ENCODE measurements around the gene AP1AR. TPM values are rescaled to one million over a fixed set of nuclear protein-coding genes. Genes with fewer than 3 reads are reported as not detected.

The AP1AR gene
- 38.4 and 39.7 TPM in 2 replicates for total RNA-seq (2022)
- percentile 91 among the genes with signal in this experiment for Bru-seq, nascent RNA
- percentile 88 among the genes with signal in this experiment for BruChase-seq, experiment 1, labeled RNA remaining after a 6-hour chase
- BruChase-seq, experiment 2, labeled RNA remaining after a 2-hour chase, result percentile 87 among the genes with signal in this experiment
- long read RNA-seq, transcript AP1AR-201 (10 exons, 2,902 nt), result major isoform, 262 of 311 reads
- long read RNA-seq, partial matches to known transcripts, result 2 of 311 reads
- long read RNA-seq, other reads (novel, unspliced or antisense), result 44 of 311 reads

- TF ChIP-seq CTCF (IDR thresholded peaks at IDR 0.05; ENCODE audit: unreplicated experiment), result peak; percentile 9
- DNase-seq (ENCODE audit: unreplicated experiment), result peak; percentile 77
- Mint-ChIP-seq H3K4me1 (ENCODE audit: insufficient read depth, unreplicated experiment) (peaks cover 15% of the 10 kb centered on the region), H3K36me3 (ENCODE audit: insufficient read depth, unreplicated experiment) (peaks cover 14% of the 10 kb centered on the region), H3K27ac (ENCODE audit: low read depth, unreplicated experiment) (peak within 1 kb of the TSS; percentile 98), H3K27me3 (ENCODE audit: insufficient read depth, unreplicated experiment) (no peaks in the 10 kb centered on the region), H3K4me3 (ENCODE audit: unreplicated experiment) (peak within 1 kb of the TSS; percentile 99), H3K9me3 (ENCODE audit: unreplicated experiment) (no peaks in the 10 kb centered on the region)
- no TSS peak for BruUV-seq (replicated peaks)
- ChIA-PET CTCF (interaction anchor here (0.6 to 12.4 kb wide), 13 partner anchors 16 to 308 kb away, joined by 3 to 206 read pairs (median 3); no protein-coding TSS in a partner anchor), POLR2A (interaction anchor here (0.6 to 7.6 kb wide), 32 partner anchors 8 to 148 kb away, joined by 3 to 141 read pairs (median 6); partner anchors contain the start of genes ALPK1, FAM241A and TIFA)
- intact Hi-C loops (cut with micrococcal nuclease), result loop anchor here (1.0 to 10.0 kb wide), 5 partner anchors 18 to 370 kb away; partner anchors contain the start of gene FAM241A
Observed at GRCh38 chr4:112231779-112232713, at the start of gene AP1AR. Gene AP1AR (plus strand): TSS chr4:112231787. CDS start chr4:112232092, 305 bp downstream.

- no peak for TF ChIP-seq CTCF (IDR thresholded peaks at IDR 0.05; ENCODE audit: unreplicated experiment)
- POLR2A ChIA-PET, result interaction anchor here (0.6 to 5.8 kb wide), 5 partner anchors 8 to 36 kb away, joined by 3 to 39 read pairs (median 4); no protein-coding TSS in a partner anchor
Observed at GRCh38 chr4:112182604-112183003, 49.0 kb upstream of the AP1AR start.

GRCh38 chr4:112183252-112183651 is 48.3 kb upstream of the AP1AR start:
- intact Hi-C loops (cut with micrococcal nuclease), result no loop called here
- no peak for DNase-seq (ENCODE audit: unreplicated experiment)
- no TSS peak for BruUV-seq (replicated peaks)
- ChIA-PET POLR2A (interaction anchor here (0.8 to 5.8 kb wide), 7 partner anchors 9 to 82 kb away, joined by 3 to 39 read pairs (median 3); no protein-coding TSS in a partner anchor), CTCF (interaction anchor here (0.6 to 1.0 kb wide), 4 partner anchors 53 to 697 kb away, joined by 3 to 4 read pairs (median 4); no protein-coding TSS in a partner anchor)
- Mint-ChIP-seq H3K36me3 (ENCODE audit: insufficient read depth, unreplicated experiment) (peaks cover 9% of the 10 kb centered on the region), H3K9me3 (ENCODE audit: unreplicated experiment) (no peaks in the 10 kb centered on the region), H3K27ac (ENCODE audit: low read depth, unreplicated experiment) (peak overlapping the region; percentile 88), H3K4me3 (ENCODE audit: unreplicated experiment) (no peak overlapping the region), H3K27me3 (ENCODE audit: insufficient read depth, unreplicated experiment) (no peaks in the 10 kb centered on the region), H3K4me1 (ENCODE audit: insufficient read depth, unreplicated experiment) (peaks cover 15% of the 10 kb centered on the region)
- TF ChIP-seq CTCF (IDR thresholded peaks at IDR 0.05; ENCODE audit: unreplicated experiment), result no peak

More at GRCh38 chr4:112182604-112183003, 49.0 kb upstream of the AP1AR start:
- DNase-seq (ENCODE audit: unreplicated experiment), result no peak
- Mint-ChIP-seq H3K9me3 (ENCODE audit: unreplicated experiment) (no peaks in the 10 kb centered on the region), H3K27ac (ENCODE audit: low read depth, unreplicated experiment) (peak overlapping the region; percentile 88), H3K4me1 (ENCODE audit: insufficient read depth, unreplicated experiment) (peaks cover 15% of the 10 kb centered on the region), H3K4me3 (ENCODE audit: unreplicated experiment) (no peak overlapping the region), H3K27me3 (ENCODE audit: insufficient read depth, unreplicated experiment) (no peaks in the 10 kb centered on the region), H3K36me3 (ENCODE audit: insufficient read depth, unreplicated experiment) (peaks cover 9% of the 10 kb centered on the region)
- intact Hi-C loops (cut with micrococcal nuclease), result no loop called here
- BruUV-seq (replicated peaks), result no TSS peak
- CTCF ChIA-PET, result interaction anchor here (0.6 to 1.6 kb wide), 4 partner anchors 8 to 83 kb away, joined by 4 to 8 read pairs (median 5); no protein-coding TSS in a partner anchor
